ENCODE results near the gene EFCAB13. TPM values are rescaled to one million over a fixed set of nuclear protein-coding genes. Genes with fewer than 3 reads are reported as not detected.
"Not testable (repeated sequence)": the region's sequence is repeated elsewhere in the genome, so short reads cannot be mapped to it uniquely, and the experiment has no call there.

EFCAB13 gene
- total RNA-seq, 1 experiment from 2014 or later, result 2.7 TPM

- no peaks in the 10 kb centered on the region for H4K20me1 ChIP-seq (ENCODE audit: low read length)
- DNase-seq (no peak), ATAC-seq (no peak)
- BruUV-seq (replicated peaks), result no TSS peak
- H3K36me3 ChIP-seq (ENCODE audit: low read depth, low read length), result peaks cover 3% of the 10 kb centered on the region; the same call in 1 of the 2 replicates
- no peaks in the 10 kb centered on the region for H3K27me3 ChIP-seq (ENCODE audit: low read length)
- no peaks in the 10 kb centered on the region for H3K4me1 ChIP-seq (ENCODE audit: insufficient read depth, low read length)
- ChIA-PET CTCF (no interaction called here), POLR2A (ENCODE audit: unreplicated experiment) (no interaction called here)
- H3K9ac ChIP-seq (ENCODE audit: low read length), result no peak overlapping the region
- H3K4me3 ChIP-seq (ENCODE audit: low read length), result no peak overlapping the region
- H3F3A ChIP-seq (ENCODE audit: low read length, unreplicated experiment), result no peaks in the 10 kb centered on the region
- no peak overlapping the region for H3K4me2 ChIP-seq (ENCODE audit: low read length)
- no peaks in the 10 kb centered on the region for H3K9me2 ChIP-seq (replicated peaks; ENCODE audit: low read length)
- H3K9me3 ChIP-seq (ENCODE audit: low read length), result peaks cover 14% of the 10 kb centered on the region
- H2AFZ ChIP-seq (ENCODE audit: low read length), result no peak overlapping the region
- H3K79me2 ChIP-seq (ENCODE audit: low read length), result no peaks in the 10 kb centered on the region
- intact Hi-C loops (cut with micrococcal nuclease), result no loop called here
- H3K27ac ChIP-seq (ENCODE audit: low read length), result no peak overlapping the region
- TF ChIP-seq CTCF (conservative IDR thresholded peaks at IDR 0.05; ENCODE audit: low read depth, low read length) (no peak), EZH2phosphoT487 (IDR thresholded peaks at IDR 0.05; ENCODE audit: borderline replicate concordance, low read length) (no peak), EZH2 (IDR thresholded peaks at IDR 0.05; ENCODE audit: low read length, unreplicated experiment) (no peak)
These were observed 52.5 kb downstream of the EFCAB13 start for GRCh38 chr17:47376247-47376646.

GRCh38 chr17:47388825-47389224 is 65.1 kb downstream of the EFCAB13 start:
- Histone ChIP-seq H3K9me2 (replicated peaks; ENCODE audit: low read length) (no peaks in the 10 kb centered on the region), H4K20me1 (ENCODE audit: low read length) (peaks cover 4% of the 10 kb centered on the region; the same call in 1 of the 2 replicates), H3K27ac (ENCODE audit: low read length) (no peak overlapping the region), H3K4me1 (ENCODE audit: insufficient read depth, low read length) (no peaks in the 10 kb centered on the region), H3K9me3 (ENCODE audit: low read length) (no peaks in the 10 kb centered on the region), H3K79me2 (ENCODE audit: low read length) (no peaks in the 10 kb centered on the region), H3K27me3 (ENCODE audit: low read length) (no peaks in the 10 kb centered on the region), H3K4me2 (ENCODE audit: low read length) (no peak overlapping the region), H2AFZ (ENCODE audit: low read length) (no peak overlapping the region), H3K4me3 (ENCODE audit: low read length) (no peak overlapping the region), H3K9ac (ENCODE audit: low read length) (no peak overlapping the region), H3K36me3 (ENCODE audit: low read depth, low read length) (no peaks in the 10 kb centered on the region), H3F3A (ENCODE audit: low read length, unreplicated experiment) (no peaks in the 10 kb centered on the region)
- intact Hi-C loops (cut with micrococcal nuclease), result no loop called here
- ATAC-seq (no peak), DNase-seq (no peak)
- ChIA-PET POLR2A (ENCODE audit: unreplicated experiment) (no interaction called here), CTCF (interaction anchor here (0.6 kb wide), 1 partner anchor 251 kb away, joined by 3 read pairs; no protein-coding TSS in a partner anchor)
- TF ChIP-seq EZH2phosphoT487 (IDR thresholded peaks at IDR 0.05; ENCODE audit: borderline replicate concordance, low read length), result no peak
- TF ChIP-seq CTCF (conservative IDR thresholded peaks at IDR 0.05; ENCODE audit: low read depth, low read length), result no peak
- TF ChIP-seq EZH2 (IDR thresholded peaks at IDR 0.05; ENCODE audit: low read length, unreplicated experiment), result no peak
- BruUV-seq (replicated peaks), result no TSS peak

- H3K9me2 ChIP-seq (replicated peaks; ENCODE audit: low read length); DNase-seq; H3K9me3 ChIP-seq (ENCODE audit: low read length); H3F3A ChIP-seq (ENCODE audit: low read length, unreplicated experiment); H3K4me1 ChIP-seq (ENCODE audit: insufficient read depth, low read length); H3K36me3 ChIP-seq (ENCODE audit: low read depth, low read length); H3K4me2 ChIP-seq (ENCODE audit: low read length); H3K27ac ChIP-seq (ENCODE audit: low read length); H3K27me3 ChIP-seq (ENCODE audit: low read length); BruUV-seq (replicated peaks); H3K79me2 ChIP-seq (ENCODE audit: low read length); POLR2A ChIA-PET (ENCODE audit: unreplicated experiment); H4K20me1 ChIP-seq (ENCODE audit: low read length); H2AFZ ChIP-seq (ENCODE audit: low read length); CTCF ChIA-PET; intact Hi-C loops (cut with micrococcal nuclease); ATAC-seq; H3K9ac ChIP-seq (ENCODE audit: low read length); H3K4me3 ChIP-seq (ENCODE audit: low read length): not testable (repeated sequence)
These were observed 73.9 kb downstream of the EFCAB13 start for GRCh38 chr17:47397532-47398128.
